Hepatocyte (in vitro differentiated cells): Measurements from ENCODE around the gene GPR78.

Source experiments
- EZH2 ChIP-seq: fragments of 200-600 bp; sonication (generic); IDR thresholded peaks from 2 replicates; pipeline ENCODE4 v1.6.1; 2016; ENCODE audit warnings: antibody characterized with exemption, mild to moderate bottlenecking, borderline replicate concordance
- EZH2phosphoT487 ChIP-seq: fragments of 200-600 bp; sonication (generic); IDR thresholded peaks from one replicate; pipeline ENCODE4 v1.6.1; 2018; ENCODE audit warnings: antibody characterized with exemption, mild to moderate bottlenecking, low read depth, moderate library complexity; ENCODE audit not compliant: unreplicated experiment, severe bottlenecking
- TF ChIP-seq, protein P1 (sequence below): fragments of 200-600 bp; sonication (generic); IDR thresholded peaks from 2 replicates; pipeline ENCODE4 v1.5.1; 2016; ENCODE audit warnings: antibody characterized with exemption, mild to moderate bottlenecking; ENCODE audit not compliant: poor library complexity

DNA sequence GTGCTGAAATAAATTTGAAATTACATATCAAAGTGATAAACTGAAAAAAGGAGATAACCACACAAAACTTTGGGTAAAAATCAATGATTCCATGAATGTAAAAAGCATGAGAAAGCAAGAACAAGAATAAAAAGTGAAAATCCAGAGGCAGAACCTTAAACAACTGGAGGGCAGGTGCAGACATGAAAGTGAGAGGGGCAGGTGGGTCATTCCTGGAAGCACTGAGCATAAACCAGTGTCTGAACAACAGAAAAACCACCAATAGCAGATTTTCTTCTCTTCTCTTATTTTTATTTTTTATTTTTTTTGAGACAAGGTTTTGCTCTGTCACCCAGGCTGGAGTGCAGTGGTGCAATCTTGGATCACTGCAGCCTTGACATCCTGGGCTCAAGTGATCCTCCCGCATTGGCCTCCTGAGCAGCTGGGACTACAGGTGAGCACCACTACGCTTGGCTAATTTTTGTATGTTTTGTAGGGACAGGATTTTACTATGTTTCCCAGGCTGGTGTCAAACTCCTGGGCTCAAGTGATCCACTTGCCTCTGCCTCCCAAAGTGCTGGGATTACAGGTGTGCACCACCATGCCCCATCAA is 46.8 kb upstream of the GPR78 start:
- TF ChIP-seq, protein P1, sequence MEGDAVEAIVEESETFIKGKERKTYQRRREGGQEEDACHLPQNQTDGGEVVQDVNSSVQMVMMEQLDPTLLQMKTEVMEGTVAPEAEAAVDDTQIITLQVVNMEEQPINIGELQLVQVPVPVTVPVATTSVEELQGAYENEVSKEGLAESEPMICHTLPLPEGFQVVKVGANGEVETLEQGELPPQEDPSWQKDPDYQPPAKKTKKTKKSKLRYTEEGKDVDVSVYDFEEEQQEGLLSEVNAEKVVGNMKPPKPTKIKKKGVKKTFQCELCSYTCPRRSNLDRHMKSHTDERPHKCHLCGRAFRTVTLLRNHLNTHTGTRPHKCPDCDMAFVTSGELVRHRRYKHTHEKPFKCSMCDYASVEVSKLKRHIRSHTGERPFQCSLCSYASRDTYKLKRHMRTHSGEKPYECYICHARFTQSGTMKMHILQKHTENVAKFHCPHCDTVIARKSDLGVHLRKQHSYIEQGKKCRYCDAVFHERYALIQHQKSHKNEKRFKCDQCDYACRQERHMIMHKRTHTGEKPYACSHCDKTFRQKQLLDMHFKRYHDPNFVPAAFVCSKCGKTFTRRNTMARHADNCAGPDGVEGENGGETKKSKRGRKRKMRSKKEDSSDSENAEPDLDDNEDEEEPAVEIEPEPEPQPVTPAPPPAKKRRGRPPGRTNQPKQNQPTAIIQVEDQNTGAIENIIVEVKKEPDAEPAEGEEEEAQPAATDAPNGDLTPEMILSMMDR = no peak
- TF ChIP-seq EZH2 (no peak), EZH2phosphoT487 (no peak)
